Erythroblast (primary cell): ENCODE results near the gene PSME1.

ENCODE experiments used
- GATA1 ChIP-seq: IDR thresholded peaks from 2 replicates; pipeline ENCODE4 v1.6.1; 2011; ENCODE audit warnings: low read depth, mild to moderate bottlenecking, control low read depth, low read length, moderate library complexity
- POLR2A ChIP-seq: IDR thresholded peaks from 2 replicates; pipeline ENCODE4 v1.6.1; 2011; ENCODE audit warnings: mild to moderate bottlenecking, low read length

DNA sequence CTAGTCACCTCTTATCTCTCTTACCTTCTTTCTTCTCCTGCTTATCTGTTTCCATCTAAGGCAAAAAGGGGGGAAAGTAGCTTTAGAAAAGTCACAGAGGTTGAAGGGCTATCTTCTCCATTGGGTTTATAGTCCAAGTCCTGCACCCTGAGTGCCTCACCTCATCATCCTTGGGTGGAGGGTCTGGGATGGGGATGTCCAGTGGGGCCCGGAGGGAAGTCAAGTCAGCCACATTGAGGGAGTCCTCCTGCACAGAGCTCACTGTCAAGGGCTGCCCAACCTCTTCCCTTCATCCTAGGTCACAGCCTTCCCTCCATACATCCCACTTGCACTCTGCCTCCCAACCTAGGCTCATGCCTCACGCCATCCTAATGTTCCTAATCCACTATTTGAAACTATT is 9.2 kb downstream of the PSME1 start:
- no peak for TF ChIP-seq POLR2A
- no peak for TF ChIP-seq GATA1
